H1 (cell line): Measurements from ENCODE around the gene SLC38A1. TPM values are rescaled to one million over a fixed set of nuclear protein-coding genes. Genes with fewer than 3 reads are reported as not detected.

ENCODE experiments used
- CTCF ChIA-PET: fragments of 300-600 bp; sonication (Branson Sonifier 250); formaldehyde crosslinking; loops from one replicate; lab custom pipeline; 2021; ENCODE audit not compliant: partially characterized antibody; lab: Charles Lee
- POLR2A ChIA-PET: fragments of 300-600 bp; sonication (Branson Sonifier 250); formaldehyde crosslinking; loops from one replicate; lab custom pipeline; 2021; ENCODE audit warnings: inconsistent platforms; ENCODE audit not compliant: partially characterized antibody; lab: Charles Lee
- DNase-seq, 2 experiments: peaks; one replicate each; pipeline versions ENCODE4 v3.0.0 to v3.0.0-alpha.2; 2010 to 2022; ENCODE audit warnings: low spot score in 2 of 2, low read depth in 1 of 2, mixed read lengths in 1 of 2
- FAIRE-seq: peaks from 2 replicates; lab custom pipeline; 2011; peaks lifted over from hg19 to GRCh38; lab: Jason Lieb, UNC
- H2AFZ ChIP-seq: 2 replicates; pipeline ENCODE4 v1.8.1; 2012; ENCODE audit warnings: low read length, inconsistent platforms
- H2AK5ac ChIP-seq: 2 replicates; pipeline ENCODE4 v1.6.1; 2013; ENCODE audit warnings: low read depth, low read length
- H2BK120ac ChIP-seq: replicated peaks from 2 replicates; pipeline ENCODE3; 2013; ENCODE audit warnings: low read depth, low read length, inconsistent platforms
- H2BK12ac ChIP-seq: 2 replicates; pipeline ENCODE4 v1.6.1; 2013; ENCODE audit warnings: low read depth, low read length
- H2BK15ac ChIP-seq: 2 replicates; pipeline ENCODE4 v1.6.1; 2013; ENCODE audit warnings: low read length
- H2BK20ac ChIP-seq: 2 replicates; pipeline ENCODE4 v1.6.1; 2013; ENCODE audit warnings: low read length
- H2BK5ac ChIP-seq: 2 replicates; pipeline ENCODE4 v1.6.1; 2013; ENCODE audit warnings: low read depth, low read length
- H3K14ac ChIP-seq: 2 replicates; pipeline ENCODE4 v1.6.1; 2013; ENCODE audit warnings: inconsistent platforms; ENCODE audit not compliant: insufficient read length
- H3K18ac ChIP-seq: 2 replicates; pipeline ENCODE4 v1.6.1; 2013; ENCODE audit warnings: low read length; ENCODE audit errors: extremely low read depth
- H3K23ac ChIP-seq: 2 replicates; pipeline ENCODE4 v1.6.1; 2013; ENCODE audit warnings: inconsistent platforms; ENCODE audit not compliant: insufficient read length
- H3K23me2 ChIP-seq: 2 replicates; pipeline ENCODE4 v1.6.1; 2013; ENCODE audit warnings: low read depth, low read length
- H3K27ac ChIP-seq: 2 replicates; pipeline ENCODE4 v1.6.1; 2011; ENCODE audit warnings: low read depth, low read length, inconsistent platforms
- H3K27me3 ChIP-seq, 4 experiments: replicated peaks in 1 of 4; 1 replicate in 1 of 4; 2 replicates in 3 of 4; pipeline versions ENCODE4 v1.6.1 to v1.8.1; 2011 to 2013; ENCODE audit warnings: low read length in 3 of 4, mild to moderate bottlenecking in 3 of 4, inconsistent platforms in 2 of 4, mixed read lengths in 2 of 4, moderate library complexity in 1 of 4; ENCODE audit not compliant: control insufficient read depth in 3 of 4, insufficient read depth in 3 of 4; ENCODE audit errors: extremely low read depth in 1 of 4
- H3K36me3 ChIP-seq, 4 experiments: 2 replicates each; pipeline versions ENCODE4 v1.6.1 to v1.8.1; 2011 to 2013; ENCODE audit warnings: mild to moderate bottlenecking in 4 of 4, low read length in 3 of 4, moderate library complexity in 2 of 4, control low read depth in 1 of 4, inconsistent platforms in 1 of 4; ENCODE audit not compliant: insufficient read depth in 4 of 4, control insufficient read depth in 2 of 4
- H3K4ac ChIP-seq: replicated peaks from 2 replicates; pipeline ENCODE3; 2013; ENCODE audit warnings: low read length, low read depth, mixed read lengths, inconsistent platforms; ENCODE audit not compliant: insufficient read length
- H3K4me1 ChIP-seq, 4 experiments: replicated peaks in 1 of 4; 1 replicate in 1 of 4; 2 replicates in 3 of 4; pipeline versions ENCODE4 v1.6.1 to v1.8.1; 2011 to 2013; ENCODE audit warnings: low read length in 3 of 4, inconsistent platforms in 2 of 4, mixed read lengths in 1 of 4; ENCODE audit not compliant: insufficient read depth in 4 of 4, control insufficient read depth in 3 of 4
- H3K4me2 ChIP-seq, 2 experiments: 2 replicates each; pipeline versions ENCODE4 v1.6.1 to v1.8.1; 2011 to 2013; ENCODE audit warnings: low read depth in 2 of 2, low read length in 2 of 2, control low read depth in 1 of 2, inconsistent platforms in 1 of 2, mild to moderate bottlenecking in 1 of 2; ENCODE audit not compliant: insufficient read depth in 1 of 2
- H3K4me3 ChIP-seq, 4 experiments: fragments of 200-600, 300-600 bp in 1 of 4; sonication (generic), shearing (Covaris generic), sonication (Bioruptor Twin) in 1 of 4; 2 replicates each; pipeline versions ENCODE4 v1.5.1 to v1.8.1; 2011 to 2016; ENCODE audit warnings: low read length in 4 of 4, low read depth in 3 of 4, control low read depth in 2 of 4, inconsistent platforms in 2 of 4, mild to moderate bottlenecking in 2 of 4, mixed read lengths in 1 of 4, moderate library complexity in 1 of 4; ENCODE audit not compliant: insufficient read depth in 2 of 4; ENCODE audit errors: extremely low read depth in 1 of 4
- H3K56ac ChIP-seq: replicated peaks from 2 replicates; pipeline ENCODE3; 2013; ENCODE audit warnings: low read depth, mild to moderate bottlenecking, mixed read lengths, low read length, inconsistent platforms; ENCODE audit not compliant: insufficient read length
- H3K79me1 ChIP-seq: 2 replicates; pipeline ENCODE4 v1.6.1; 2013; ENCODE audit warnings: low read depth, low read length, control low read depth
- H3K79me2 ChIP-seq, 2 experiments: 2 replicates each; pipeline versions ENCODE4 v1.6.1 to v1.8.1; 2012 to 2013; ENCODE audit warnings: low read length in 2 of 2, mild to moderate bottlenecking in 2 of 2, inconsistent platforms in 1 of 2; ENCODE audit not compliant: insufficient read depth in 2 of 2, control insufficient read depth in 1 of 2
- H3K9ac ChIP-seq, 4 experiments: replicated peaks in 1 of 4; 1 replicate in 1 of 4; 2 replicates in 3 of 4; pipeline versions ENCODE4 v1.6.1 to v1.8.1; 2011 to 2013; ENCODE audit warnings: low read depth in 3 of 4, low read length in 3 of 4, control low read depth in 2 of 4, mild to moderate bottlenecking in 2 of 4, moderate library complexity in 2 of 4, inconsistent platforms in 1 of 4; ENCODE audit errors: extremely low read depth in 1 of 4
- H3K9me3 ChIP-seq, 2 experiments: 2 replicates each; pipeline versions ENCODE4 v1.6.1 to v1.8.1; 2012 to 2013; ENCODE audit warnings: mild to moderate bottlenecking in 2 of 2, moderate library complexity in 2 of 2, control low read depth in 1 of 2, inconsistent platforms in 1 of 2, low read depth in 1 of 2, low read length in 1 of 2, mixed read lengths in 1 of 2; ENCODE audit not compliant: insufficient read depth in 2 of 2
- H4K20me1 ChIP-seq, 2 experiments: replicated peaks in 1 of 2; 2 replicates each; pipeline versions ENCODE3 to v1.8.1; 2011 to 2013; ENCODE audit warnings: inconsistent platforms in 2 of 2, low read length in 2 of 2, mild to moderate bottlenecking in 1 of 2; ENCODE audit not compliant: insufficient read depth in 2 of 2, control insufficient read depth in 1 of 2
- H4K5ac ChIP-seq: 2 replicates; pipeline ENCODE4 v1.6.1; 2013; ENCODE audit warnings: low read length, low read depth, mixed read lengths, inconsistent platforms; ENCODE audit not compliant: insufficient read length
- H4K8ac ChIP-seq: 2 replicates; pipeline ENCODE4 v1.8.0; 2013; ENCODE audit warnings: mild to moderate bottlenecking, moderate library complexity, low read length, inconsistent platforms; ENCODE audit not compliant: insufficient read depth; ENCODE audit errors: extremely low read depth
- H4K91ac ChIP-seq: replicated peaks from 2 replicates; pipeline ENCODE3; 2013; ENCODE audit warnings: low read length, mixed read lengths, inconsistent platforms; ENCODE audit not compliant: insufficient read length
- BCL11A ChIP-seq, 2 experiments: IDR thresholded peaks; one replicate each; pipeline ENCODE4 v1.6.1; 2011; ENCODE audit warnings: low read depth in 2 of 2, low read length in 2 of 2, mild to moderate bottlenecking in 2 of 2
- CTCF ChIP-seq, 3 experiments: IDR thresholded peaks; 1 replicate in 2 of 3; 2 replicates in 1 of 3; pipeline versions ENCODE4 v1.5.1 to v1.6.1; 2011; ENCODE audit warnings: low read length in 3 of 3, mild to moderate bottlenecking in 3 of 3, inconsistent platforms in 2 of 3, low read depth in 1 of 3, moderate library complexity in 1 of 3; ENCODE audit not compliant: insufficient read depth in 1 of 3; ENCODE audit errors: control extremely low read depth in 1 of 3
- EGR1 ChIP-seq: IDR thresholded peaks from 2 replicates; pipeline ENCODE4 v1.6.1; 2011; ENCODE audit warnings: low read depth, low read length, borderline replicate concordance
- EP300 ChIP-seq, 2 experiments: IDR thresholded peaks; 1 replicate in 1 of 2; 2 replicates in 1 of 2; pipeline ENCODE4 v1.6.1; 2011 to 2012; ENCODE audit warnings: low read depth in 2 of 2, low read length in 2 of 2, mild to moderate bottlenecking in 2 of 2, borderline replicate concordance in 1 of 2, inconsistent platforms in 1 of 2, moderate library complexity in 1 of 2
- GTF2F1 ChIP-seq: IDR thresholded peaks from 2 replicates; pipeline ENCODE4 v1.6.1; 2012; ENCODE audit warnings: low read depth, low read length, improper control_type of control experiment, borderline replicate concordance
- HDAC6 ChIP-seq: IDR thresholded peaks from one replicate; pipeline ENCODE4 v1.7.1; 2012; ENCODE audit warnings: low read depth, mild to moderate bottlenecking, inconsistent platforms, low read length, moderate library complexity
- POLR2A ChIP-seq, 2 experiments: IDR thresholded peaks; 1 replicate in 1 of 2; 2 replicates in 1 of 2; pipeline ENCODE4 v1.6.1; 2011; ENCODE audit warnings: low read depth in 2 of 2, low read length in 2 of 2, mild to moderate bottlenecking in 2 of 2; ENCODE audit errors: control extremely low read depth in 1 of 2
- RAD21 ChIP-seq, 2 experiments: IDR thresholded peaks in 1 of 2; conservative IDR thresholded peaks in 1 of 2; 2 replicates each; pipeline ENCODE4 v1.6.1; 2011; ENCODE audit warnings: low read depth in 2 of 2, low read length in 2 of 2, improper control_type of control experiment in 1 of 2, inconsistent platforms in 1 of 2, mild to moderate bottlenecking in 1 of 2, moderate library complexity in 1 of 2
- RBBP5 ChIP-seq: IDR thresholded peaks from 2 replicates; pipeline ENCODE4 v1.7.1; 2012; ENCODE audit warnings: low read depth, mild to moderate bottlenecking, inconsistent platforms, low read length, moderate library complexity, borderline replicate concordance
- SIRT6 ChIP-seq: IDR thresholded peaks from one replicate; pipeline ENCODE4 v1.7.1; 2012; ENCODE audit warnings: low read length, inconsistent platforms
- SP2 ChIP-seq: IDR thresholded peaks from 2 replicates; pipeline ENCODE4 v1.6.1; 2012; ENCODE audit warnings: mild to moderate bottlenecking, low read length, inconsistent platforms
- SRF ChIP-seq: IDR thresholded peaks from 2 replicates; pipeline ENCODE4 v1.6.1; 2011; ENCODE audit warnings: mild to moderate bottlenecking, low read depth, low read length, moderate library complexity
- WGBS, 2 experiments: shearing (Covaris generic) in 1 of 2; methylation state at CpG; one replicate each; pipeline versions ENCODE4 v1.1.6 to v1.1.7; 2013 to 2015; ENCODE audit warnings: low lambda C conversion rate in 2 of 2, mixed read lengths in 2 of 2, inconsistent platforms in 1 of 2, low coverage in 1 of 2, missing lambda C conversion rate in 1 of 2; ENCODE audit not compliant: insufficient replicate concordance in 2 of 2, insufficient coverage in 1 of 2, insufficient read length in 1 of 2; ENCODE audit errors: extremely low coverage in 1 of 2, missing lambda C conversion rate in 1 of 2; 5-methylcytosine and 5-hydroxymethylcytosine counted together
- polyA plus RNA-seq, 7 experiments: library from polyadenylated mRNA; depleted of rRNA in 3 of 7; stranded (reverse) in 5 of 7; unstranded in 2 of 7; fragments of >200 nt in 5 of 7; fragments of 200-250 nt in 2 of 7; gene quantifications; 1 replicate in 5 of 7; 2 replicates in 1 of 7; 4 replicates in 1 of 7; pipeline versions ENCODE4 v1.2.1 to v1.2.3, GENCODE V29; 2011 to 2013; ENCODE audit warnings: missing spikeins in 2 of 7, mixed read lengths in 2 of 7
- total RNA-seq: library from RNA; stranded (reverse); fragmentation: NEBNext Ultra II Directional; extraction: Animal tissue kit (Norgen Biotek cat#: 25700); gene quantifications from 2 replicates; pipeline ENCODE4 v1.2.1, GENCODE V29; 2021

The SLC38A1 gene
- total and polyA plus RNA-seq, 2 of the 8 experiments (the other 6 are each of a cell fraction or from before 2014, with no cell fraction given): 83.4 to 242 TPM

GRCh38 chr12:46238821-46239220 lies 30.0 kb downstream of the SLC38A1 start:
- Histone ChIP-seq H2BK5ac (no peak overlapping the region), H3K23ac (no peak overlapping the region), H2BK120ac (no peak overlapping the region), H3K27ac (no peak overlapping the region), H2AFZ (no peak overlapping the region), H3K4me1 (no peaks in the 10 kb centered on the region), H3K79me1 (peaks cover 7% of the 10 kb centered on the region), H3K27me3 (no peaks in the 10 kb centered on the region), H3K4ac (no peak overlapping the region), H3K14ac (no peak overlapping the region), H2BK20ac (no peak overlapping the region), H3K79me2 (peaks cover 11 to 96% of the 10 kb centered on the region in 2 experiments), H3K4me3 (no peak overlapping the region), H3K23me2 (no peaks in the 10 kb centered on the region), H2BK12ac (no peak overlapping the region), H3K9me3 (no peaks in the 10 kb centered on the region), H3K4me2 (no peak overlapping the region), H2AK5ac (no peak overlapping the region), H3K36me3 (peaks cover 2 to 79% (median 40%) of the 10 kb centered on the region in 4 experiments; a peak in 7 of 8 replicates), H4K20me1 (peaks cover 5 to 18% of the 10 kb centered on the region in 2 experiments), H3K9ac (no peak overlapping the region), H4K91ac (no peak overlapping the region), H3K56ac (no peak overlapping the region), H3K18ac (no peak overlapping the region), H4K8ac (no peak overlapping the region), H4K5ac (no peak overlapping the region), H2BK15ac (no peak overlapping the region)
- CTCF ChIA-PET: interaction anchor here (0.9 kb wide), 1 partner anchor 11 kb away, joined by 3 read pairs; no protein-coding TSS in a partner anchor
- POLR2A ChIA-PET: interaction anchor here (0.7 to 0.9 kb wide), 3 partner anchors 12 to 20 kb away, joined by 3 read pairs; no protein-coding TSS in a partner anchor
- DNase-seq (no peak), FAIRE-seq (no peak)
- WGBS, 2 experiments: 100% methylated on average over 1 of the region's 1 CpG; no CpG with 5 or more reads in 1 of the 2 experiments
- no peak for TF ChIP-seq BCL11A (IDR thresholded peaks at IDR 0.05; ENCODE audit: low read depth in 2 of 2, low read length in 2 of 2)
- no peak for TF ChIP-seq POLR2A (IDR thresholded peaks at IDR 0.05; ENCODE audit: control extremely low read depth in 1 of 2, low read depth in 2 of 2, low read length in 2 of 2)
- no peak for TF ChIP-seq RBBP5
- no peak for TF ChIP-seq SP2
- TF ChIP-seq HDAC6: no peak
- TF ChIP-seq RAD21 (IDR thresholded peaks at IDR 0.05 in 1 of 2, conservative IDR thresholded peaks at IDR 0.05 in 1 of 2; ENCODE audit: low read depth in 2 of 2, low read length in 2 of 2): no peak
- no peak for TF ChIP-seq SIRT6
- no peak for TF ChIP-seq CTCF (IDR thresholded peaks at IDR 0.05; ENCODE audit: control extremely low read depth in 1 of 3, insufficient read depth in 1 of 3, low read depth in 1 of 3, low read length in 3 of 3)
- no peak for TF ChIP-seq EP300 (IDR thresholded peaks at IDR 0.05; ENCODE audit: borderline replicate concordance in 1 of 2, low read depth in 2 of 2, low read length in 2 of 2)
- no peak for TF ChIP-seq SRF
- TF ChIP-seq GTF2F1: no peak
- TF ChIP-seq EGR1: no peak
